ENCODE results near the gene APBB3. TPM values are rescaled to one million over a fixed set of nuclear protein-coding genes. Genes with fewer than 3 reads are reported as not detected.

Gene APBB3
- total RNA-seq, 1 donor from 2014 or later, result 20.7 TPM

GRCh38 chr5:140602147-140602546 is 37.7 kb upstream of the APBB3 start:
- Histone ChIP-seq H3K27ac (no peak overlapping the region), H3K27me3 (no peaks in the 10 kb centered on the region), H3K4me2 (no peak overlapping the region), H3K4me1 (no peaks in the 10 kb centered on the region), H3K36me3 (no peaks in the 10 kb centered on the region), H2AFZ (replicated peaks) (no peak overlapping the region), H3K9me3 (ENCODE audit: low read depth) (no peaks in the 10 kb centered on the region), H3F3A (ENCODE audit: low read depth) (no peaks in the 10 kb centered on the region), H3K79me2 (ENCODE audit: low read depth) (no peaks in the 10 kb centered on the region), H3K9ac (no peak overlapping the region), H3K4me3 (no peak overlapping the region), H4K20me1 (ENCODE audit: low read depth) (no peaks in the 10 kb centered on the region)
- no peak for TF ChIP-seq CTCF (IDR thresholded peaks at IDR 0.05)
- TF ChIP-seq EZH2phosphoT487 (IDR thresholded peaks at IDR 0.05), result no peak
- no peak for TF ChIP-seq EZH2 (IDR thresholded peaks at IDR 0.05)
- Mint-ChIP-seq H3K36me3 (no peaks in the 10 kb centered on the region), H3K27ac (no peak overlapping the region), H3K4me3 (no peak overlapping the region), H3K9me3 (no peaks in the 10 kb centered on the region), H3K4me1 (no peaks in the 10 kb centered on the region), H3K27me3 (ENCODE audit: insufficient read depth, low read depth) (peaks cover 7% of the 10 kb centered on the region)
- DNase-seq (ENCODE audit: low spot score), result no peak

- no peak overlapping the region for H3K4me3 ChIP-seq
- H3K4me3 Mint-ChIP-seq, result no peak overlapping the region
- H3F3A ChIP-seq (ENCODE audit: low read depth), result no peaks in the 10 kb centered on the region
- H3K79me2 ChIP-seq (ENCODE audit: low read depth), result no peaks in the 10 kb centered on the region
- H3K9me3 Mint-ChIP-seq, result no peaks in the 10 kb centered on the region
- H3K27ac Mint-ChIP-seq, result no peak overlapping the region
- no peaks in the 10 kb centered on the region for H4K20me1 ChIP-seq (ENCODE audit: low read depth)
- H3K4me1 ChIP-seq, result no peaks in the 10 kb centered on the region
- H3K27me3 ChIP-seq, result no peaks in the 10 kb centered on the region
- H3K27ac ChIP-seq, result no peak overlapping the region
- H2AFZ ChIP-seq (replicated peaks), result no peak overlapping the region
- no peaks in the 10 kb centered on the region for H3K36me3 Mint-ChIP-seq
- no peak for DNase-seq (ENCODE audit: low spot score)
- no peak overlapping the region for H3K9ac ChIP-seq
- H3K4me1 Mint-ChIP-seq, result no peaks in the 10 kb centered on the region
- no peaks in the 10 kb centered on the region for H3K36me3 ChIP-seq
- TF ChIP-seq EZH2phosphoT487 (IDR thresholded peaks at IDR 0.05) (no peak), EZH2 (IDR thresholded peaks at IDR 0.05) (no peak), CTCF (IDR thresholded peaks at IDR 0.05) (no peak)
- peaks cover 4% of the 10 kb centered on the region for H3K27me3 Mint-ChIP-seq (ENCODE audit: insufficient read depth, low read depth)
- no peaks in the 10 kb centered on the region for H3K9me3 ChIP-seq (ENCODE audit: low read depth)
- no peak overlapping the region for H3K4me2 ChIP-seq
Measured at GRCh38 chr5:140600096-140600495, 35.7 kb upstream of the APBB3 start.

GRCh38 chr5:140598836-140599235 is 34.4 kb upstream of the APBB3 start:
- Histone ChIP-seq H3K27ac (no peak overlapping the region), H3K4me3 (no peak overlapping the region), H3F3A (ENCODE audit: low read depth) (no peaks in the 10 kb centered on the region), H3K9me3 (ENCODE audit: low read depth) (no peaks in the 10 kb centered on the region), H4K20me1 (ENCODE audit: low read depth) (no peaks in the 10 kb centered on the region), H3K4me2 (no peak overlapping the region), H3K36me3 (no peaks in the 10 kb centered on the region), H3K9ac (no peak overlapping the region), H3K4me1 (no peaks in the 10 kb centered on the region), H3K27me3 (no peaks in the 10 kb centered on the region), H3K79me2 (ENCODE audit: low read depth) (no peaks in the 10 kb centered on the region), H2AFZ (replicated peaks) (no peak overlapping the region)
- no peak for TF ChIP-seq EZH2 (IDR thresholded peaks at IDR 0.05)
- TF ChIP-seq EZH2phosphoT487 (IDR thresholded peaks at IDR 0.05), result no peak
- no peak for TF ChIP-seq CTCF (IDR thresholded peaks at IDR 0.05)
- Mint-ChIP-seq H3K36me3 (no peaks in the 10 kb centered on the region), H3K4me1 (no peaks in the 10 kb centered on the region), H3K27ac (no peak overlapping the region), H3K27me3 (ENCODE audit: insufficient read depth, low read depth) (peaks cover 4% of the 10 kb centered on the region), H3K9me3 (no peaks in the 10 kb centered on the region), H3K4me3 (no peak overlapping the region)
- DNase-seq (ENCODE audit: low spot score), result no peak
